PC-9 (cell line): Measurements from ENCODE around the gene CCBE1.

Experiments
- CTCF ChIP-seq: fragments of 200-600 bp; sonication (generic); conservative IDR thresholded peaks from 2 replicates; pipeline ENCODE4 v1.6.1; 2017; ENCODE audit warnings: mixed run types, antibody characterized with exemption, mild to moderate bottlenecking, moderate library complexity
- EZH2 ChIP-seq: fragments of 200-600 bp; sonication (generic); IDR thresholded peaks from 2 replicates; pipeline ENCODE4 v1.8.0; 2017; ENCODE audit warnings: antibody characterized with exemption, low read depth

DNA sequence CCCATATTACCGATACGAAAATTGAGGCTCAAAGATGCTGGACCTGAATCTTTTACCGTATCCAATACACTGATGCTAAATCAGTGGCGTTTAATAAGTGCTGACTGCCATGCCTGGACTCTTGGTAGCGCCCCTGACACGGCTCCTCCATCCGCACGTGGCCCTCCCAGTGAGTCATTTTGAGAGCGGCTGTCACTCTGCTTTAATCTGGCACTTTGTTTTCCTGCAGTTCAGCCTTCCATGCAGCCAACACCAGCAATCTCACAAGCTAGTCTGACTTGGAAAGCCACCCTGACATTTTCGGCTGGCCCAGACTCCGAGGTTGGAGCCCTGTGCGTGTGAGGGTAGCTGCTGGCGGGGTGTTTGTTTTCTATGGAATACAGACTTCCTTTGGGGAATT, 183.0 kb downstream of the CCBE1 start:
- TF ChIP-seq CTCF (no peak), EZH2 (no peak)
